ENCODE measurements around the gene MDGA2. TPM values are rescaled to one million over a fixed set of nuclear protein-coding genes. Genes with fewer than 3 reads are reported as not detected.
"Not testable (repeated sequence)": the region's sequence is repeated elsewhere in the genome, so short reads cannot be mapped to it uniquely, and the experiment has no call there.

MDGA2 gene
- total RNA-seq, 1 donor from 2014 or later, result not detected

GRCh38 chr14:46920542-46920941 lies 754.9 kb downstream of the MDGA2 start:
- no peaks in the 10 kb centered on the region for H3K4me1 Mint-ChIP-seq
- intact Hi-C loops (cut with micrococcal nuclease), result no loop called here
- TF ChIP-seq, protein P1, sequence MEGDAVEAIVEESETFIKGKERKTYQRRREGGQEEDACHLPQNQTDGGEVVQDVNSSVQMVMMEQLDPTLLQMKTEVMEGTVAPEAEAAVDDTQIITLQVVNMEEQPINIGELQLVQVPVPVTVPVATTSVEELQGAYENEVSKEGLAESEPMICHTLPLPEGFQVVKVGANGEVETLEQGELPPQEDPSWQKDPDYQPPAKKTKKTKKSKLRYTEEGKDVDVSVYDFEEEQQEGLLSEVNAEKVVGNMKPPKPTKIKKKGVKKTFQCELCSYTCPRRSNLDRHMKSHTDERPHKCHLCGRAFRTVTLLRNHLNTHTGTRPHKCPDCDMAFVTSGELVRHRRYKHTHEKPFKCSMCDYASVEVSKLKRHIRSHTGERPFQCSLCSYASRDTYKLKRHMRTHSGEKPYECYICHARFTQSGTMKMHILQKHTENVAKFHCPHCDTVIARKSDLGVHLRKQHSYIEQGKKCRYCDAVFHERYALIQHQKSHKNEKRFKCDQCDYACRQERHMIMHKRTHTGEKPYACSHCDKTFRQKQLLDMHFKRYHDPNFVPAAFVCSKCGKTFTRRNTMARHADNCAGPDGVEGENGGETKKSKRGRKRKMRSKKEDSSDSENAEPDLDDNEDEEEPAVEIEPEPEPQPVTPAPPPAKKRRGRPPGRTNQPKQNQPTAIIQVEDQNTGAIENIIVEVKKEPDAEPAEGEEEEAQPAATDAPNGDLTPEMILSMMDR (IDR thresholded peaks at IDR 0.05), result no peak
- ATAC-seq (ENCODE audit: low read depth) (no peak), DNase-seq (no peak)
- no peak overlapping the region for H3K27ac Mint-ChIP-seq
- no peak overlapping the region for H3K4me3 Mint-ChIP-seq
- CTCF ChIA-PET, result no interaction called here
- POLR2A ChIA-PET, result no interaction called here
- peaks cover 2% of the 10 kb centered on the region for H3K9me3 Mint-ChIP-seq
- H3K27me3 Mint-ChIP-seq, result no peaks in the 10 kb centered on the region
- H3K36me3 Mint-ChIP-seq (ENCODE audit: low read depth), result no peaks in the 10 kb centered on the region

DNA sequence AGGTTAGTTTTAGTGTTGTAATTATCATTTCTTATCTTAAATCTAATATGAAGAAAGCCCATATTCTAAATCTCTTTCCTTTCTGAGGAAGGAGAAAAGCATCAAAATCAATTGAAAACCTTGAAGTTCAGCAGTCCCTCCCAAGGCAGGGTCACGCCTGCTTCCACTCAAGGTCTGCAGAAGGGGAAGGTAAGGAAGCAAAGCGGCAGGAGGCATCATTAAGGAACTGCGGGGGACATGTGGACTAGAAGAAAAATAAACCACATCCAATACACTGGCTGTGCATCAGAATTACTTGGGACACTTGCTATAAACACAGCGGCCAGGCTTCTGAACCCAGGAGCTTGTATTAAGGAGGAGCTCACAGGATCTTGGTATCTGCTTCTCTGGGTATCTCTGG lies 759.9 kb downstream of the MDGA2 start:
- H3K9me3 Mint-ChIP-seq; H3K27ac Mint-ChIP-seq; H3K4me1 Mint-ChIP-seq; CTCF ChIA-PET; POLR2A ChIA-PET; intact Hi-C loops (cut with micrococcal nuclease); H3K4me3 Mint-ChIP-seq; DNase-seq; H3K27me3 Mint-ChIP-seq; H3K36me3 Mint-ChIP-seq (ENCODE audit: low read depth); ATAC-seq (ENCODE audit: low read depth): not testable (repeated sequence)

DNA sequence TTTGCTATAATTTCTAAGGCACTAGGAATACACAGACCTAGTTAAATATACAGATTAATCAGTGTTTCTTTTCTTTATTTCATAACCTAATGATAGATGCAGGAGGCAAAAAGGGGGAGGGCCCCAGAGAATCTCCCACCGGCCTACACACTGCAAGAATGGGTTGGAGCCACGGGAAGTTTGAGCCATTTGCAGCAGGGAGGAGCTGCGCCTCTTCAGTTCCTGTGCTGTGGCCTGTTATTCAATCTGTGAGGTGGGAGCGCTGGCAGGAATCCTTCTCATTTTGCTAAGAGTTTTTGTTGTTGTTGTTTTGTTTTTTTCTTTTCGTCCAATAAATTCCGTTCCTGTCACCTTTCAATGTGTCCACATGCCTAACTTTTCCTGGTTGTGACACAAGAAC lies 772.6 kb downstream of the MDGA2 start:
- TF ChIP-seq, protein P1 (IDR thresholded peaks at IDR 0.05), result no peak
- Mint-ChIP-seq H3K4me1 (no peaks in the 10 kb centered on the region), H3K27me3 (no peaks in the 10 kb centered on the region), H3K9me3 (no peaks in the 10 kb centered on the region), H3K36me3 (ENCODE audit: low read depth) (no peaks in the 10 kb centered on the region), H3K27ac (no peak overlapping the region), H3K4me3 (no peak overlapping the region)
- DNase-seq (no peak), ATAC-seq (ENCODE audit: low read depth) (no peak)
- CTCF ChIA-PET, result no interaction called here
- POLR2A ChIA-PET, result no interaction called here
- intact Hi-C loops (cut with micrococcal nuclease), result no loop called here

- TF ChIP-seq, protein P1 (IDR thresholded peaks at IDR 0.05), result no peak
- CTCF ChIA-PET, result no interaction called here
- no peaks in the 10 kb centered on the region for H3K27me3 Mint-ChIP-seq
- H3K4me1 Mint-ChIP-seq, result no peaks in the 10 kb centered on the region
- intact Hi-C loops (cut with micrococcal nuclease), result no loop called here
- no peak overlapping the region for H3K4me3 Mint-ChIP-seq
- no peaks in the 10 kb centered on the region for H3K9me3 Mint-ChIP-seq
- H3K27ac Mint-ChIP-seq, result no peak overlapping the region
- no peaks in the 10 kb centered on the region for H3K36me3 Mint-ChIP-seq (ENCODE audit: low read depth)
- POLR2A ChIA-PET, result no interaction called here
- ATAC-seq (ENCODE audit: low read depth) (no peak), DNase-seq (no peak)
Observed at GRCh38 chr14:46894476-46894875, 780.9 kb downstream of the MDGA2 start.

GRCh38 chr14:46887144-46887543 lies 788.3 kb downstream of the MDGA2 start:
- DNase-seq (no peak), ATAC-seq (ENCODE audit: low read depth) (no peak)
- H3K27me3 Mint-ChIP-seq, result no peaks in the 10 kb centered on the region
- ChIA-PET CTCF (no interaction called here), POLR2A (no interaction called here)
- no peaks in the 10 kb centered on the region for H3K9me3 Mint-ChIP-seq
- H3K27ac Mint-ChIP-seq, result no peak overlapping the region
- intact Hi-C loops (cut with micrococcal nuclease), result no loop called here
- H3K36me3 Mint-ChIP-seq (ENCODE audit: low read depth), result no peaks in the 10 kb centered on the region
- TF ChIP-seq, protein P1 (IDR thresholded peaks at IDR 0.05), result no peak
- H3K4me3 Mint-ChIP-seq, result no peak overlapping the region
- no peaks in the 10 kb centered on the region for H3K4me1 Mint-ChIP-seq

DNA sequence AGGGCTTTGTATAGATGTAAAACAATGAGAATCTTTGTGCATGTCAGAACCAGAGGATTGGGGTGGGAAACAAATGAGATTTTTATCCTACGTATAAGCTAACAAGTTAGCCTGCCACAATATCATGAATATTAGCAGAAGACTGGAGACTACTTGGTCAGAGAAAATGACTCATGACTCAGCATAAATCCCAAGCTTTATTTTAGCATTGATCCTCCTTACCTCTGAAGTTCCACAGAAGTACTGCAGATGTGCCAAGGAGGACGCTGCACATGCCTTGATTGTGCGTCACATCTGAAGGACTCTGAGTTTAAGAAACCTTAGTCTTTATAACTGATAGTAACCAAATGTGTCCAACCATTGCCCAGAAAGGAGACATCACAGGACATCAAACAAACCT lies 789.8 kb downstream of the MDGA2 start:
- ATAC-seq (ENCODE audit: low read depth) (no peak), DNase-seq (no peak)
- TF ChIP-seq, protein P1 (IDR thresholded peaks at IDR 0.05), result no peak
- H3K27ac Mint-ChIP-seq, result no peak overlapping the region
- H3K27me3 Mint-ChIP-seq, result no peaks in the 10 kb centered on the region
- ChIA-PET POLR2A (no interaction called here), CTCF (no interaction called here)
- H3K36me3 Mint-ChIP-seq (ENCODE audit: low read depth), result no peaks in the 10 kb centered on the region
- H3K4me3 Mint-ChIP-seq, result no peak overlapping the region
- intact Hi-C loops (cut with micrococcal nuclease), result no loop called here
- H3K9me3 Mint-ChIP-seq, result no peaks in the 10 kb centered on the region
- H3K4me1 Mint-ChIP-seq, result no peaks in the 10 kb centered on the region

Data from activated B cell treated with CpG ODN at 0.5 μM for 24 hours (primary cell).